WTC11 (cell line): ENCODE data around the gene ARSJ. TPM values are rescaled to one million over a fixed set of nuclear protein-coding genes. Genes with fewer than 3 reads are reported as not detected.

ENCODE experiments used
- ATAC-seq: fragments of 200-7000 bp; cut with Tn5 transposase; 2 replicates; pipeline ENCODE4 v1.10.0; 2021; ENCODE audit warnings: mild to moderate bottlenecking, moderate library complexity
- CTCF ChIA-PET: fragments of 300-600 bp; sonication (Branson Sonifier 250); formaldehyde crosslinking; loops from one replicate; lab custom pipeline; 2021; ENCODE audit warnings: antibody characterized with exemption; lab: Charles Lee
- POLR2A ChIA-PET: fragments of 350-600 bp; sonication (Branson Sonifier 250); formaldehyde crosslinking; loops from one replicate; lab custom pipeline; 2021; ENCODE audit warnings: antibody characterized with exemption; lab: Charles Lee
- DNase-seq: peaks from one replicate; pipeline ENCODE4 v3.0.0; 2021; ENCODE audit warnings: low spot score
- H3K27ac Mint-ChIP-seq: 2 replicates; pipeline ENCODE4 v1.8.0; 2021; ENCODE audit warnings: mixed read lengths
- H3K27me3 Mint-ChIP-seq: 2 replicates; pipeline ENCODE4 v1.8.0; 2021; ENCODE audit warnings: low read depth, mild to moderate bottlenecking, moderate library complexity, mixed read lengths
- H3K36me3 Mint-ChIP-seq: 2 replicates; pipeline ENCODE4 v1.8.0; 2021; ENCODE audit warnings: mixed read lengths
- H3K4me1 Mint-ChIP-seq: 2 replicates; pipeline ENCODE4 v1.8.0; 2022; ENCODE audit warnings: mixed read lengths
- H3K4me3 Mint-ChIP-seq: 2 replicates; pipeline ENCODE4 v1.8.0; 2021; ENCODE audit warnings: mild to moderate bottlenecking, moderate library complexity, mixed read lengths
- H3K9me3 Mint-ChIP-seq: 2 replicates; pipeline ENCODE4 v1.8.0; 2021; ENCODE audit warnings: mixed read lengths
- AR ChIP-seq: fragments of 250-450 bp; sonication (Bioruptor Pico); IDR thresholded peaks from 2 replicates; pipeline ENCODE4 v1.9.0; 2021; ENCODE audit warnings: mild to moderate bottlenecking
- ATF6 ChIP-seq: sonication (generic); formaldehyde crosslinking; IDR thresholded peaks from 2 replicates; pipeline ENCODE4 v1.8.1; 2023; ENCODE audit warnings: mild to moderate bottlenecking, missing genetic modification reagents
- CBFB ChIP-seq: sonication (generic); formaldehyde crosslinking; IDR thresholded peaks from 2 replicates; pipeline ENCODE4 v1.8.1; 2022; ENCODE audit warnings: mild to moderate bottlenecking, low read depth, missing genetic modification reagents
- ETV6 ChIP-seq: sonication (generic); formaldehyde crosslinking; IDR thresholded peaks from 2 replicates; pipeline ENCODE4 v1.8.1; 2022; ENCODE audit warnings: mild to moderate bottlenecking, missing genetic modification reagents
- GABPB1 ChIP-seq: sonication (generic); formaldehyde crosslinking; IDR thresholded peaks from 2 replicates; pipeline ENCODE4 v1.8.1; 2023; ENCODE audit warnings: mild to moderate bottlenecking, missing genetic modification reagents
- GRHL2 ChIP-seq: fragments of 250-450 bp; sonication (Bioruptor Pico); IDR thresholded peaks from 2 replicates; pipeline ENCODE4 v1.8.0; 2022; ENCODE audit warnings: mild to moderate bottlenecking, moderate library complexity; ENCODE audit not compliant: insufficient replicate concordance, severe bottlenecking
- NFE2L1 ChIP-seq: sonication (generic); formaldehyde crosslinking; IDR thresholded peaks from 2 replicates; pipeline ENCODE4 v1.8.1; 2023; ENCODE audit warnings: missing genetic modification reagents
- NFYB ChIP-seq: sonication (generic); formaldehyde crosslinking; conservative IDR thresholded peaks from 2 replicates; pipeline ENCODE4 v1.8.0; 2022; ENCODE audit warnings: low read depth, missing genetic modification reagents
- NR2C2 ChIP-seq: sonication (generic); formaldehyde crosslinking; IDR thresholded peaks from 2 replicates; pipeline ENCODE4 v1.8.0; 2022; ENCODE audit warnings: mild to moderate bottlenecking, missing genetic modification reagents
- OVOL2 ChIP-seq: fragments of 250-450 bp; sonication (Bioruptor Pico); IDR thresholded peaks from 2 replicates; pipeline ENCODE4 v1.9.0; 2021; ENCODE audit warnings: mild to moderate bottlenecking, borderline replicate concordance
- RELA ChIP-seq: sonication (generic); formaldehyde crosslinking; IDR thresholded peaks from 2 replicates; pipeline ENCODE4 v1.8.1; 2022; ENCODE audit warnings: missing genetic modification reagents, mild to moderate bottlenecking, borderline replicate concordance
- TCF7 ChIP-seq: sonication (generic); formaldehyde crosslinking; IDR thresholded peaks from 2 replicates; pipeline ENCODE4 v1.8.0; 2022; ENCODE audit warnings: mild to moderate bottlenecking, low read depth, missing genetic modification reagents, moderate library complexity
- USF1 ChIP-seq: sonication (generic); formaldehyde crosslinking; IDR thresholded peaks from 2 replicates; pipeline ENCODE4 v1.8.0; 2022; ENCODE audit warnings: mild to moderate bottlenecking, missing genetic modification reagents
- ZBTB21 ChIP-seq: sonication (generic); formaldehyde crosslinking; IDR thresholded peaks from 2 replicates; pipeline ENCODE4 v1.8.1; 2023; ENCODE audit warnings: mild to moderate bottlenecking, missing genetic modification reagents, borderline replicate concordance
- ZMAT4 ChIP-seq: fragments of 250-450 bp; sonication (Bioruptor Pico); IDR thresholded peaks from 2 replicates; pipeline ENCODE4 v1.9.0; 2021; ENCODE audit warnings: mild to moderate bottlenecking
- ZNF232 ChIP-seq: sonication (generic); formaldehyde crosslinking; IDR thresholded peaks from 2 replicates; pipeline ENCODE4 v1.8.0; 2022; ENCODE audit warnings: mild to moderate bottlenecking, missing genetic modification reagents
- ZNF416 ChIP-seq: fragments of 250-450 bp; sonication (Bioruptor Pico); IDR thresholded peaks from 2 replicates; pipeline ENCODE4 v1.9.0; 2021; ENCODE audit warnings: mild to moderate bottlenecking, inconsistent platforms
- total RNA-seq: library from RNA; stranded (reverse); gene quantifications from 3 replicates; pipeline ENCODE4 v1.2.3, GENCODE V29; 2021
- TF ChIP-seq, protein P1 (sequence below): fragments of 250-450 bp; sonication (Bioruptor Pico); IDR thresholded peaks from 2 replicates; pipeline ENCODE4 v1.9.0; 2021; ENCODE audit warnings: mild to moderate bottlenecking, borderline replicate concordance

The ARSJ gene
- total RNA-seq, 1 experiment from 2014 or later: 6.6 TPM

GRCh38 chr4:113959539-113959937, 19.9 kb downstream of the ARSJ start:
- no peaks in the 10 kb centered on the region; the same call in 1 of the 2 replicates for H3K36me3 Mint-ChIP-seq
- TF ChIP-seq ETV6 (CRISPR knock-in tag) (no peak), OVOL2 (CRISPR knock-in tag) (no peak), TCF7 (CRISPR knock-in tag) (no peak), ATF6 (no peak), AR (no peak), NFE2L1 (no peak), ZMAT4 (CRISPR knock-in tag) (no peak), ZBTB21 (CRISPR knock-in tag) (no peak)
- TF ChIP-seq, protein P1, sequence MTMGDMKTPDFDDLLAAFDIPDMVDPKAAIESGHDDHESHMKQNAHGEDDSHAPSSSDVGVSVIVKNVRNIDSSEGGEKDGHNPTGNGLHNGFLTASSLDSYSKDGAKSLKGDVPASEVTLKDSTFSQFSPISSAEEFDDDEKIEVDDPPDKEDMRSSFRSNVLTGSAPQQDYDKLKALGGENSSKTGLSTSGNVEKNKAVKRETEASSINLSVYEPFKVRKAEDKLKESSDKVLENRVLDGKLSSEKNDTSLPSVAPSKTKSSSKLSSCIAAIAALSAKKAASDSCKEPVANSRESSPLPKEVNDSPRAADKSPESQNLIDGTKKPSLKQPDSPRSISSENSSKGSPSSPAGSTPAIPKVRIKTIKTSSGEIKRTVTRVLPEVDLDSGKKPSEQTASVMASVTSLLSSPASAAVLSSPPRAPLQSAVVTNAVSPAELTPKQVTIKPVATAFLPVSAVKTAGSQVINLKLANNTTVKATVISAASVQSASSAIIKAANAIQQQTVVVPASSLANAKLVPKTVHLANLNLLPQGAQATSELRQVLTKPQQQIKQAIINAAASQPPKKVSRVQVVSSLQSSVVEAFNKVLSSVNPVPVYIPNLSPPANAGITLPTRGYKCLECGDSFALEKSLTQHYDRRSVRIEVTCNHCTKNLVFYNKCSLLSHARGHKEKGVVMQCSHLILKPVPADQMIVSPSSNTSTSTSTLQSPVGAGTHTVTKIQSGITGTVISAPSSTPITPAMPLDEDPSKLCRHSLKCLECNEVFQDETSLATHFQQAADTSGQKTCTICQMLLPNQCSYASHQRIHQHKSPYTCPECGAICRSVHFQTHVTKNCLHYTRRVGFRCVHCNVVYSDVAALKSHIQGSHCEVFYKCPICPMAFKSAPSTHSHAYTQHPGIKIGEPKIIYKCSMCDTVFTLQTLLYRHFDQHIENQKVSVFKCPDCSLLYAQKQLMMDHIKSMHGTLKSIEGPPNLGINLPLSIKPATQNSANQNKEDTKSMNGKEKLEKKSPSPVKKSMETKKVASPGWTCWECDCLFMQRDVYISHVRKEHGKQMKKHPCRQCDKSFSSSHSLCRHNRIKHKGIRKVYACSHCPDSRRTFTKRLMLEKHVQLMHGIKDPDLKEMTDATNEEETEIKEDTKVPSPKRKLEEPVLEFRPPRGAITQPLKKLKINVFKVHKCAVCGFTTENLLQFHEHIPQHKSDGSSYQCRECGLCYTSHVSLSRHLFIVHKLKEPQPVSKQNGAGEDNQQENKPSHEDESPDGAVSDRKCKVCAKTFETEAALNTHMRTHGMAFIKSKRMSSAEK (CRISPR knock-in tag): no peak
- TF ChIP-seq, all 79 proteins: peak for 0
- no peak for ATAC-seq
- Mint-ChIP-seq H3K9me3 (peaks cover 6% of the 10 kb centered on the region), H3K4me3 (no peak overlapping the region), H3K27ac (no peak overlapping the region), H3K4me1 (peaks cover 23% of the 10 kb centered on the region), H3K27me3 (no peaks in the 10 kb centered on the region)
- POLR2A ChIA-PET: interaction anchor here (0.6 kb wide), 2 partner anchors 63 to 872 kb away, joined by 4 read pairs; no protein-coding TSS in a partner anchor
- DNase-seq: no peak
- CTCF ChIA-PET: no interaction called here

GRCh38 chr4:113958766-113959538, 20.5 kb downstream of the ARSJ start:
- CTCF ChIA-PET: no interaction called here
- TF ChIP-seq GABPB1 (no peak), CBFB (CRISPR knock-in tag) (no peak), NR2C2 (CRISPR knock-in tag) (no peak), GRHL2 (no peak), ZNF416 (CRISPR knock-in tag) (no peak), NFYB (no peak), RELA (CRISPR knock-in tag) (no peak), ZNF232 (CRISPR knock-in tag) (no peak), USF1 (CRISPR knock-in tag) (no peak)
- Mint-ChIP-seq H3K4me3 (no peak overlapping the region), H3K27me3 (no peaks in the 10 kb centered on the region), H3K4me1 (peaks cover 23% of the 10 kb centered on the region), H3K36me3 (no peaks in the 10 kb centered on the region; the same call in 1 of the 2 replicates), H3K27ac (no peak overlapping the region), H3K9me3 (peaks cover 6% of the 10 kb centered on the region)
- ATAC-seq: no peak
- DNase-seq: no peak
- POLR2A ChIA-PET: interaction anchor here (0.5 to 0.6 kb wide), 2 partner anchors 21 to 63 kb away, joined by 4 read pairs; partner anchors contain the start of gene ARSJ
